ENCODE results near the gene TTLL9.

The TTLL9 gene

GRCh38 chr20:31951530-31952453 lies 81.4 kb downstream of the TTLL9 start, which contains the start of gene PDRG1:
PDRG1 (minus strand) TSS chr20:31952046; CDS start chr20:31951961, 85 bp downstream.
- DNase-seq = peak; percentile 99

GRCh38 chr20:31953556-31954148 lies 83.2 kb downstream of the TTLL9 start:
- DNase-seq = no peak

- DNase-seq = no peak
These were observed 84.1 kb downstream of the TTLL9 start for GRCh38 chr20:31954500-31954899.

GRCh38 chr20:31956556-31957526 lies 86.4 kb downstream of the TTLL9 start:
- no peak for DNase-seq

- DNase-seq = no peak
These were observed 92.3 kb downstream of the TTLL9 start for GRCh38 chr20:31962761-31963160.

GRCh38 chr20:31963889-31964288 lies 93.5 kb downstream of the TTLL9 start:
- no peak for DNase-seq

- DNase-seq = no peak
These were observed 96.7 kb downstream of the TTLL9 start for GRCh38 chr20:31966991-31967655.

GRCh38 chr20:31967830-31968249 lies 97.4 kb downstream of the TTLL9 start, which contains the start of gene XKR7:
XKR7 (plus strand) TSS chr20:31968151; CDS start chr20:31968176, 25 bp downstream.
- DNase-seq = peak; percentile 32

GRCh38 chr20:31968291-31969126 lies 98.1 kb downstream of the TTLL9 start:
- DNase-seq = peak; percentile 90

- no peak for DNase-seq
These were observed 99.6 kb downstream of the TTLL9 start for GRCh38 chr20:31969991-31970390.

- DNase-seq = no peak
These were observed 102.1 kb downstream of the TTLL9 start for GRCh38 chr20:31972471-31973021.

- no peak for DNase-seq
These were observed 103.9 kb downstream of the TTLL9 start for GRCh38 chr20:31974296-31974695.

GRCh38 chr20:31974951-31975487 lies 104.6 kb downstream of the TTLL9 start:
- DNase-seq = no peak

- DNase-seq = no peak
These were observed 105.4 kb downstream of the TTLL9 start for GRCh38 chr20:31975874-31976273.

- DNase-seq = no peak
These were observed 106.6 kb downstream of the TTLL9 start for GRCh38 chr20:31977080-31977479.

- no peak for DNase-seq
These were observed 109.4 kb downstream of the TTLL9 start for GRCh38 chr20:31979713-31980426.

GRCh38 chr20:31981784-31982183 lies 111.3 kb downstream of the TTLL9 start:
- no peak for DNase-seq

- DNase-seq = no peak
These were observed 114.6 kb downstream of the TTLL9 start for GRCh38 chr20:31984981-31985471.

GRCh38 chr20:31987744-31988143 lies 117.3 kb downstream of the TTLL9 start:
- no peak for DNase-seq
